HG03521 (cell line): Measurements from ENCODE around the gene CTAG1B.
"Not testable (repeated sequence)": the region's sequence is repeated elsewhere in the genome, so short reads cannot be mapped to it uniquely, and the experiment has no call there.

Source experiments
- ATAC-seq: cut with Tn5 transposase; IDR thresholded peaks from one replicate; pipeline ENCODE4 v1.9.1; 2021; ENCODE audit warnings: mild to moderate bottlenecking, moderate library complexity; ENCODE audit not compliant: unreplicated experiment

The CTAG1B gene

GRCh38 chrX:154619182-154619581, at the start of gene CTAG1B:
CTAG1B (minus strand) TSS chrX:154619282; CDS start chrX:154619218, 64 bp downstream.
- ATAC-seq: not testable (repeated sequence)

GRCh38 chrX:154661899-154662298, 42.8 kb upstream of the CTAG1B start:
- no peak for ATAC-seq

- ATAC-seq: no peak
Measured at GRCh38 chrX:154661170-154661569, 42.1 kb upstream of the CTAG1B start.

GRCh38 chrX:154660541-154660940, 41.5 kb upstream of the CTAG1B start:
- ATAC-seq: no peak

GRCh38 chrX:154658957-154659356, 39.9 kb upstream of the CTAG1B start:
- ATAC-seq: no peak

- ATAC-seq: no peak
Measured at GRCh38 chrX:154658187-154658586, 39.1 kb upstream of the CTAG1B start.

DNA sequence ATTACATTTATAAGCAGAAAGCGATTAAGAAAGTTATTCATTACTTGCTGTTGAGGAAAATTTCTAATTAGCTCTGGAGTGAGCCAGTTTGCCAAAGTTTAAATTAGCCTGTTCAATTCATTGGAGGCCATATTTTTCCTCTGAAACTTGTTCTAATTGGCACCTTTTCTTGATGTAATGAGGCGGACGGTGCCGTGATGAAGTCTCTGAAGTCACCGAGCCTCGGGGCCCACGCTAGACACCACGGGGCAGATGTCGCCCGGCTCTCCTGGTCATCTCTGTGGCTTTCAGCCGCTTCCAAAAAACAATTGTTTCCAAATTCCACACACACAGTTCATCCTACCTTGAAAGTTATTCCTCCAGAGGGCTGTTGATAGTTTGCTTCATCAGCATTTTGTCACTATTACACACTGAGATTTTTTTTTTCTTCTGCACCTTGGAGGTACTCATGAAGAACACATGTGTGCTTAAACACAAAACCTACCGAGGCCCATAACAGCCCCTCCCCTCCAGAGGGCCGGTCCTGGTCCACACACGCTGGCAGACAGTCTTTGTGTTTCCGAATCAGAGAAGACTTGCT, 38.2 kb upstream of the CTAG1B start:
- no peak for ATAC-seq

- ATAC-seq: no peak
Measured at GRCh38 chrX:154655786-154656185, 36.7 kb upstream of the CTAG1B start.

GRCh38 chrX:154655346-154655745, 36.3 kb upstream of the CTAG1B start:
- no peak for ATAC-seq

GRCh38 chrX:154654925-154655324, 35.8 kb upstream of the CTAG1B start:
- ATAC-seq: no peak

GRCh38 chrX:154654372-154654771, 35.3 kb upstream of the CTAG1B start:
- no peak for ATAC-seq

- not testable (repeated sequence) for ATAC-seq
Measured at GRCh38 chrX:154653413-154653812, 34.3 kb upstream of the CTAG1B start, which contains the start of gene CTAG2. CTAG2 (minus strand) TSS chrX:154653579; CDS start chrX:154653515, 64 bp downstream.

DNA sequence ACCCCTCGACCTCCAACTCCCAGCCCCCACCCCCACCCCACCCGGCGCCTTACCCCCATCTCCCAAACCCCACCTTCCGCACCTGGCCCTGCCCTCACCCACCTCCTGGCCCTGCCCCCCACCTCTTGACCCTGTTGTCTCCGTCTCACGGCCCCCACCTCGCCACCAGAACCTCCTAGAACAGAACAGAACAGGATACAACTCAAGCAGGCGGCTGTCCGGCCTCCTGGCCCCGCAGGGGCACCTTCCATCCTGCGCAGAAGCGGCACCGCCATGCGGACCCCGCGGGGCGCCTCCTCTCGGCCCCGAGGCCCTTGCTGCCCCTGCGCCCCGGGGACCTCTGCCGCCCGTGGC, 33.9 kb upstream of the CTAG1B start:
- no peak for ATAC-seq

DNA sequence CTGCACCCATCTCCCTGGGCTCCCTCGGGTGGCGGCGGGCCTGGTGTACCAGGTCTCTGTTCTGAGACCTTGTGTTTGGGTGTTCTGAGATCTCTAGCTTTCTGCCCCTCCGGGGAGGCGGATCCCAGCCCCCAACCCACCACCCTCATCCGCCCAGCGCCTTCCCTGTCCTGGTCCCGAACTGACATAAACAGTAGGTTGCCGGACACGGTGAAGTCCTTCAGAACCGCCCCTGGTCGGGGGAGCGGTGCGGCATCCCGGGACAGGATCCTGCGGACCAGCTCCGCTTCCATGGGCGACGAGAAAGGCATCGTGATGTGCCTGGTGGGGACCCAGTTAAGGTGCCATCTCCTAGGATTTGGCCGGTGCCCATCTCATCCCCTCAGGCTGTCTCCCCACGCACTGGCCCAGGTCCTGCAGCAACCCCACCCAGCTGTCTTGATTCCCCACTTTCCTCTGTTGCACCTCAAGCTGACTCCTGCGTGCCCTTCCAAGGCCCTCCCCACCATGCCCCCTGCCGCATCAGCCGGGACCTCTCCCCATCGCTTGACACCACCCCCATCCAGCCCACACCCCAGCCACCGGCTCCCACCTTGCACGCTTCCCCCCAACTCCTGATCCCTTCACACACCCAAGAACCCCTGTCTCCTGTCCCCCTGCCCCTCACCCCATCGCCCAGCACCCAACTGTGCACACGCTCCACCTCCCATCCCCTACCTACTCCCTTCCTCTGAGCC, 33.4 kb upstream of the CTAG1B start:
- no peak for ATAC-seq

DNA sequence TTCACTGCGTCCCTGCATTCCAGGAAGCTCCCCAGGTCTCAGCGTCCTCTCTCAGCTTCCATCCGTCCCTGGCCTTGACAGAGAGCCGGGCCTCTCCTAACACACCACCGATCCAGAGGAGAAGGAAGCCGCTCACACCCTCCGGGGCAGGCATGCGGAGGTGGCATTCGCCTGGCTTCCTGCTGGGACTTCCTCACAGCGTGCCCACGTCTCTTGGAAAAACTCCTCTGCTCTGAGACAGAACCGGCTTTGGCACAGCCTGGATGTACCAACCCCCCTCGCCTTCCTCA, 31.1 kb upstream of the CTAG1B start:
- ATAC-seq: no peak

DNA sequence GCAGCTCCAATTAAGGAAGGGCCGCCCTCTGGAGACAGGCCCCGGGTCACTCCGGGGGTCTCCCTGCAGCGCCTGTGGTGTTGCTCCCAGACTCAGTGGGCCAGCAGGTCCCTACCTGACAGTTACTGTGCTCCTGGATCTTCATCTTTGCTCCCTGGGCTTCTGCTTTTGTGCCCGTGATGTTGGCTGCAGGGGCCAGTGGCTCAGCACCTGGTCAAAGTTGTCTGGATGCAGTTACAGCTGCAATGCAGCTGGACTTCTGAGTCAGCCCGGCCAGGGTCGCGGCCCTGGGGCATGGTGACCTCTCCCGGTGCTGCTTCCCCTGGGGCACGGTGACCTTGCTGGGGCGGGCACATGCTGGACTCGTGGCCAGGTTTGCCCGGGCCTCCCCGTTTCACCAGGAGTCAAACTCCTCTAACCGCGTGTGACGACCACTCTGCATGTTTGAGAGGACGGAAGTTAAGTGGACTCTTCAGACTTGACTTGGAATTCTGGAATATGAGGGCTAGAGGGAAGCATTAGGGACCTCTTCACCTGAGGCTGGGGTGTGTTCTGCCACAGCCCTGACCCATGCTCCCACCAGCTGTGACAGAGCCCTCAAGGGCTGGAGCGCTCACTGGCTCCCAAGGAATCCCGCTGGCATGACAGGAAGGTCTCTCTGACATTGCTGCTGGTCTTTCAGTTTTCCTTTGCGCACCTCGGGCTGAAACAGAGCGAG, 30.6 kb upstream of the CTAG1B start:
- ATAC-seq: no peak

- no peak for ATAC-seq
Measured at GRCh38 chrX:154648931-154649330, 29.8 kb upstream of the CTAG1B start.

DNA sequence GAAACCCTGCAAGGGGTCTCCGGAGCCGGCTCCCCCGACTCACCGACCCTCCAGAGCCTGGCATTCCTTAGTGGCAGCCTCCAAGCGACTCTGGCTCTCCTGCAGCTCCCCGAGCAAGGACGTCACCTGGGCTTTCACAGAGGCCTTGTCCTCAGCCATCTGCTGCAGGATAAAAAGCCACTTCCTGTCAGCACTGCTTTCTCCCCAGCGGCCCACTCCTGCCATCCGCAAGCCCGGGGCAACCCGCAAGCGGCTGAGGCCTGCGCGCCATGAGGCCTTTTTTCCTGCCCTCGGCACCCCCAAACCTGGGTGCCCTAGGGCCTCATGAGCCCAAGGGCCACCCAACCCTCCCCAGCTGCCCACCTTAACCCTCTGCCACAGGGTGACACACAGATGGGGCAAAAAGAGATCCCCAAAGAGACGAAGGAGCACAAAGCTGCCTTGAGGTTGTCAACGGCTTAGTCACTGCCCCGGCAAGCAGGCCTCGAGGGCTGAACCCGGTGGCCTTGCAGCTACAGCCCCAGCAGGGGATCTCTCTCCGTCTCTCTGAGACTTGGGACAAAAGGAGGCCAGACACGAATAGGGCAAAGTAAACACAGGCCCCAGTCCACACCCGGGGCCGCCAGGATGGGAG, 26.8 kb upstream of the CTAG1B start:
- ATAC-seq: not testable (repeated sequence)

GRCh38 chrX:154643708-154644107, 24.6 kb upstream of the CTAG1B start:
- ATAC-seq: not testable (repeated sequence)

- not testable (repeated sequence) for ATAC-seq
Measured at GRCh38 chrX:154641740-154642139, 22.7 kb upstream of the CTAG1B start.

DNA sequence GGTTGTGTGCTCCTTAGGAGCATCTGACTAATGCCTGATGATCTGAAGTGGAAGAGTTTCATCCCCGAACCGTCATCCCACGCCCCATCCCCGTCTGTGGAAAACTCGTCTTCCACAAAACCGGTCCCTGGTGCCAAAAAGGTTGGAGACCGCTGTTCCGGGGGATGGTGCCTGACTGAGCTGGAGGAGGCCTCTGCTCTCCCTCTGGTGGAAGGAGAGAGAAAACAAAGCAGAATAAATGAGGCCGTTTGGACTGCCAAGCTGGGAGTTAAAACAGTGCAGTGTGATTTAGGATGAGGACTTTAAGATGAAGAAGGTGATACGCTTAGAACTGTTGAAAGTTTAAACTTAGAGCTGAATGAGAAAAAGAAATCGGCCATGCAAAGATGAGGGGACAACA, 14.6 kb upstream of the CTAG1B start:
- ATAC-seq: not testable (repeated sequence)

GRCh38 chrX:154630949-154631348, 11.9 kb upstream of the CTAG1B start:
- not testable (repeated sequence) for ATAC-seq
